Gastrocnemius medialis (tissue), 4 donors: ENCODE measurements around the gene XPNPEP1. TPM values are rescaled to one million over a fixed set of nuclear protein-coding genes. Genes with fewer than 3 reads are reported as not detected.
A peak's percentile ranks its signal among the peaks of the same experiment; 100 is the strongest.

Experiments
- ATAC-seq, 2 donors: fragments of 150-250 bp; one replicate each; pipeline ENCODE4 v1.9.1; 2016
- DNase-seq, 2 donors: peaks; one replicate each; pipeline ENCODE4 v3.0.0-alpha.2; 2019
- H3K27ac ChIP-seq, 4 donors: fragments of 200-600 bp; sonication (generic); 1 replicate in 1 of 4; 2 replicates in 3 of 4; pipeline ENCODE4 v1.5.1; 2016 to 2018; ENCODE audit warnings: mild to moderate bottlenecking in 2 of 4, moderate library complexity in 1 of 4
- H3K27me3 ChIP-seq, 3 donors: fragments of 200-600 bp; sonication (generic) in 2 of 3; 1 replicate in 1 of 3; 2 replicates in 2 of 3; pipeline versions ENCODE4 v1.5.1 to v1.6.0; 2016 to 2019; ENCODE audit warnings: mild to moderate bottlenecking in 1 of 3, moderate library complexity in 1 of 3
- H3K36me3 ChIP-seq, 2 donors: fragments of 200-600 bp; sonication (generic) in 1 of 2; one replicate each; pipeline ENCODE4 v1.5.1; 2017 to 2018
- H3K4me1 ChIP-seq, 2 donors: fragments of 200-600 bp; sonication (generic) in 1 of 2; one replicate each; pipeline ENCODE4 v1.5.1; 2016 to 2017; ENCODE audit warnings: mild to moderate bottlenecking in 2 of 2
- H3K4me3 ChIP-seq, 4 donors: fragments of 200-600 bp; sonication (generic) in 3 of 4; 1 replicate in 1 of 4; 2 replicates in 3 of 4; pipeline ENCODE4 v1.5.1; 2016 to 2019; ENCODE audit warnings: mild to moderate bottlenecking in 2 of 4
- H3K9me3 ChIP-seq, 3 donors: fragments of 200-600 bp; sonication (generic) in 2 of 3; 1 replicate in 1 of 3; 2 replicates in 2 of 3; pipeline ENCODE4 v1.5.1; 2016 to 2019
- CTCF ChIP-seq, 5 experiments: fragments of 450-650 bp in 3 of 5; fragments of 200-600 bp in 2 of 5; sonication (generic) in 2 of 5; IDR thresholded peaks in 4 of 5; conservative IDR thresholded peaks in 1 of 5; 1 replicate in 4 of 5; 2 replicates in 1 of 5; pipeline ENCODE4 v1.5.1; 2016 to 2019; ENCODE audit warnings: antibody characterized with exemption in 5 of 5, mild to moderate bottlenecking in 3 of 5, moderate library complexity in 3 of 5
- POLR2A ChIP-seq, 2 donors: fragments of 450-650 bp; IDR thresholded peaks; one replicate each; pipeline ENCODE4 v1.6.1; 2017; ENCODE audit warnings: antibody characterized with exemption in 2 of 2, mild to moderate bottlenecking in 2 of 2, moderate library complexity in 2 of 2
- in situ Hi-C, 4 donors: fragments of 200-750 bp; cut with MboI; loops; one replicate each; pipeline versions ENCODE4 v1.15.0 to v1.8.0; 2017; ENCODE audit warnings: low sequenced_read_pairs in 4 of 4
- intact Hi-C: fragments of 100-400 bp; cut with DNase I; formaldehyde crosslinking; loops from one replicate; pipeline ENCODE4 v1.15.1; 2023; ENCODE audit warnings: low total_unique reads
- total RNA-seq, 4 donors: library from RNA; depleted of rRNA; stranded (reverse); fragments of >200 nt; gene quantifications; one replicate each; pipeline versions ENCODE4 v1.1.0 to v1.2.3, GENCODE V29; 2016

The XPNPEP1 gene
- total RNA-seq: 10 to 100 TPM; 39.9 to 72.3 (median 64.0) TPM

GRCh38 chr10:109922976-109923921 is at the start of gene XPNPEP1:
XPNPEP1 (minus strand) TSS chr10:109923511; CDS start chr10:109923433, 78 bp downstream.
- Histone ChIP-seq H3K4me3 (peak within 1 kb of the TSS; percentile 75 to 92 (median 87)), H3K4me1 (peaks cover 11 to 14% of the 10 kb centered on the region in 2 donors), H3K27me3 (no peaks in the 10 kb centered on the region), H3K27ac (peak within 1 kb of the TSS; percentile 88 to 94 (median 93)), H3K9me3 (no peaks in the 10 kb centered on the region), H3K36me3 (no peaks in the 10 kb centered on the region)
- TF ChIP-seq CTCF (IDR thresholded peaks at IDR 0.05 in 4 of 5, conservative IDR thresholded peaks at IDR 0.05 in 1 of 5) (no peak), POLR2A (IDR thresholded peaks at IDR 0.05) (peak; percentile 92 to 95)
- ATAC-seq (peak; percentile 95 to 96), DNase-seq (peak; percentile 81 to 84)
- intact Hi-C loops (loop anchor here (2.0 to 10.0 kb wide), 3 partner anchors 28 to 302 kb away; partner anchors contain the start of gene ADD3), in situ Hi-C loops (no loop called here)

DNA sequence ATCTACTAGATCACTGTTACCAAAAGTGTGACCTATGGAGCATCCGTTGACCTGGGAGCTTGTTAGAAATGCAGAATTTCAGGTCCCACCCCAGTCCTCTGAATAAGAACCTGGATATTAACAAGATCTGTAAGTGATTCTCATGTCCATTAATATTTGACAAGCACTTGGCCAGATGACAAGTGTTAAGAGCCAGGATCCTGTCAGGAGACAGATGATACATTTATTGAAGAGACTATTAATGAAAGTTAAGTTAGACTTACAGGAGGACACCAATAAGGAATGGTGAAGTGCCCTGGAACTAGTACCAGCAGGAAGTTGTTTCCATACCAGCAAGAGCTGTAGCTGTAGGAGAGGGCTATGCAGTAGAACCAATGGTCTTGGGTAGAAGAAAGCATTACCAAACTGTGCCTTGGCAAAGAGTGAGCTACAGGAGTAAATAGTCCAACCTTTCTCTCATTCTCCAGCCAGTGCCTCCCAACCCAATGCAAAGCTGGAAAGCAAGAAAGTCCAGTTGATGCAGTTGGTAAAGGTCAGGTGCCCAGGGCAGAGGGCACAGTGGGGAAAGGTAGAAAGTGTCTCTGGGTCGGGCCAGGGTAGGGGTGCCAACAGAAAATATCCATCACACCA is 49.2 kb upstream of the XPNPEP1 start:
- intact Hi-C loops (no loop called here), in situ Hi-C loops (no loop called here)
- DNase-seq (no peak), ATAC-seq (no peak)
- no peaks in the 10 kb centered on the region for H3K4me1 ChIP-seq
- no peaks in the 10 kb centered on the region for H3K9me3 ChIP-seq
- H3K36me3 ChIP-seq: no peaks in the 10 kb centered on the region
- no peak overlapping the region for H3K4me3 ChIP-seq
- H3K27ac ChIP-seq: no peak overlapping the region
- TF ChIP-seq CTCF (IDR thresholded peaks at IDR 0.05 in 4 of 5, conservative IDR thresholded peaks at IDR 0.05 in 1 of 5) (no peak), POLR2A (IDR thresholded peaks at IDR 0.05) (no peak)
- H3K27me3 ChIP-seq: no peaks in the 10 kb centered on the region

DNA sequence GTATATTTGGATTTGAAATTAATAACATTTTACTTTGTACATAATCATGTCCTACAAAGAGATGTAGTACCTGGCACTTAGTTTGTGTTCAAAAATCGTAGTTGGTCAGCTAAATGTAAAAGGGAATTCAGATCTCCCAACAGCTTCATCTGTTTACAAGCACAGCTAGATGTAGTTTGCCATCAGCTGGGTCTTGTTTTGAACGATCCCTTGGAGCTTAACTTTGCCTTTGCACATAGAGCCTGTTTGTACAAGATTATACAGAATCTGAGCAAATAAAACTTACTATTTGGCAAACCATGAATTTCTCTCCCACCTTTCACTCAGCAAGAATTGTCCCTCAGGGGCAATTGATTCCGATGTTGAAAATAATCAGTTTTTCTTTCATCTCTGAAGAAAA is 48.3 kb upstream of the XPNPEP1 start:
- no peaks in the 10 kb centered on the region for H3K4me1 ChIP-seq
- no peaks in the 10 kb centered on the region for H3K36me3 ChIP-seq
- intact Hi-C loops (no loop called here), in situ Hi-C loops (no loop called here)
- H3K27me3 ChIP-seq: no peaks in the 10 kb centered on the region
- TF ChIP-seq POLR2A (IDR thresholded peaks at IDR 0.05): no peak
- no peak for TF ChIP-seq CTCF (IDR thresholded peaks at IDR 0.05 in 4 of 5, conservative IDR thresholded peaks at IDR 0.05 in 1 of 5)
- no peak overlapping the region for H3K27ac ChIP-seq
- H3K4me3 ChIP-seq: no peak overlapping the region
- DNase-seq (no peak), ATAC-seq (no peak)
- no peaks in the 10 kb centered on the region for H3K9me3 ChIP-seq

GRCh38 chr10:109969760-109970346 is 46.5 kb upstream of the XPNPEP1 start:
- Histone ChIP-seq H3K4me1 (no peaks in the 10 kb centered on the region), H3K4me3 (no peak overlapping the region), H3K9me3 (no peaks in the 10 kb centered on the region), H3K27me3 (no peaks in the 10 kb centered on the region), H3K36me3 (no peaks in the 10 kb centered on the region), H3K27ac (no peak overlapping the region)
- ATAC-seq: no peak
- no peak for DNase-seq
- in situ Hi-C loops: no loop called here
- intact Hi-C loops: no loop called here
- TF ChIP-seq POLR2A (IDR thresholded peaks at IDR 0.05) (no peak), CTCF (IDR thresholded peaks at IDR 0.05 in 4 of 5, conservative IDR thresholded peaks at IDR 0.05 in 1 of 5) (no peak)
